NB4 (cell line): ENCODE results near the gene EME1.

Experiments
- POLR2A ChIP-seq: IDR thresholded peaks from 2 replicates; pipeline ENCODE4 v1.6.1; 2011; ENCODE audit warnings: mild to moderate bottlenecking; ENCODE audit not compliant: insufficient read length; ENCODE audit errors: extremely low read depth
- TF ChIP-seq, protein P1 (sequence below): IDR thresholded peaks from one replicate; pipeline ENCODE4 v1.5.1; 2012; ENCODE audit warnings: low read depth, low read length

DNA sequence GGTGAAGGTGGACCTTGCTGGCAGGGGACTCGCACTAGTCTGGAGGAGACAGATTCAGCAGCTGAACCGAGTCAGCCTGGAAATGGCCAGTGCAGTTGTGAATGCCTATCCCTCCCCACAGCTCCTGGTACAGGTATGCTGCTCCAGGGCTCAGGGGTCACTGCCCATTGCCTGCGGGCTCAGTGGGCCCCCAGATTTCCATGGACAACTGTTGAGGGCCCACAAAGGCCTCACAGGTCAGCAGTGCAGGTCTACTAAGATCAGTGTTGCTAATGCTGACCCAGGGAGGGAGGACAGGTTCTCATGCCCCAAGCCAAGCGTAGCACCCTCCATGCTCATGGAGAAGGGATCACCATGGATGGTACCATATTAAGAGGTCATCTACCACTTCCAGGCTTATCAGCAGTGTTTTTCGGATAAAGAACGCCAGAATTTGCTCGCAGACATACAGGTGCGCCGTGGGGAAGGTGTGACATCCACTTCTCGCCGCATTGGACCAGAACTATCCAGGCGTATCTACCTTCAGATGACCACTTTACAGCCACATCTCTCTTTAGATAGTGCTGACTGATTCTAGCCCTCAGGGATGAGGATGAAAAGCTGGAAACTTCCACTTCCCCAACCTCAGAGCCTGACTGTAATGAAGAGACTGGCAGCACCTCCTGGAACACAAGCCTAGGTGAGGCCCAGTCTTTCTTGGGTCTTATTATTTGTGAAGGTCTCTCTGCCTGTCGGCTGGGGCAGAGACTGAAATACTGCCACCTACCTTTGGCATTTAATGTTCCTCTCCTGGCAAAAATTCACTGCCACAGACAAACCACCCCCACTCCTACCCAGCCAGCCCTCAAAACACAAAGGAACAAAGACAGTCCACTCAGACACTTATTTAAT lies 7.6 kb downstream of the EME1 start:
- TF ChIP-seq, protein P1, sequence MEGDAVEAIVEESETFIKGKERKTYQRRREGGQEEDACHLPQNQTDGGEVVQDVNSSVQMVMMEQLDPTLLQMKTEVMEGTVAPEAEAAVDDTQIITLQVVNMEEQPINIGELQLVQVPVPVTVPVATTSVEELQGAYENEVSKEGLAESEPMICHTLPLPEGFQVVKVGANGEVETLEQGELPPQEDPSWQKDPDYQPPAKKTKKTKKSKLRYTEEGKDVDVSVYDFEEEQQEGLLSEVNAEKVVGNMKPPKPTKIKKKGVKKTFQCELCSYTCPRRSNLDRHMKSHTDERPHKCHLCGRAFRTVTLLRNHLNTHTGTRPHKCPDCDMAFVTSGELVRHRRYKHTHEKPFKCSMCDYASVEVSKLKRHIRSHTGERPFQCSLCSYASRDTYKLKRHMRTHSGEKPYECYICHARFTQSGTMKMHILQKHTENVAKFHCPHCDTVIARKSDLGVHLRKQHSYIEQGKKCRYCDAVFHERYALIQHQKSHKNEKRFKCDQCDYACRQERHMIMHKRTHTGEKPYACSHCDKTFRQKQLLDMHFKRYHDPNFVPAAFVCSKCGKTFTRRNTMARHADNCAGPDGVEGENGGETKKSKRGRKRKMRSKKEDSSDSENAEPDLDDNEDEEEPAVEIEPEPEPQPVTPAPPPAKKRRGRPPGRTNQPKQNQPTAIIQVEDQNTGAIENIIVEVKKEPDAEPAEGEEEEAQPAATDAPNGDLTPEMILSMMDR = peak; percentile 14
- TF ChIP-seq POLR2A = peak; percentile 7
